OCI-LY7 (cell line): ENCODE data around the gene ASB2. TPM values are rescaled to one million over a fixed set of nuclear protein-coding genes. Genes with fewer than 3 reads are reported as not detected.

Experiments
- BruUV-seq: library from RNA; stranded (reverse); fragments of 400-500 nt; replicated peaks from 2 replicates; lab custom pipeline; 2021; lab: Mats Ljungman, UMichigan
- CTCF ChIA-PET: fragments of 300-600 bp; sonication (Branson Sonifier 250); formaldehyde crosslinking; loops from one replicate; lab custom pipeline; 2022; ENCODE audit warnings: antibody characterized with exemption; ENCODE audit not compliant: unreplicated experiment; lab: Charles Lee
- POLR2A ChIA-PET: fragments of 300-600 bp; sonication (Branson Sonifier 250); formaldehyde crosslinking; loops from one replicate; lab custom pipeline; 2022; ENCODE audit warnings: antibody characterized with exemption; lab: Charles Lee
- DNase-seq: peaks from one replicate; pipeline ENCODE4 v3.0.0-alpha.2; 2015; ENCODE audit warnings: low spot score
- H2AFZ ChIP-seq: fragments of 200-600 bp; sonication (generic), shearing (Covaris generic); 2 replicates; pipeline ENCODE4 v1.6.1; 2014; ENCODE audit warnings: mild to moderate bottlenecking, antibody characterized with exemption, low read length, moderate library complexity
- H3K27ac ChIP-seq: fragments of 200-600 bp; sonication (generic); 2 replicates; pipeline ENCODE4 v1.5.1; 2014; ENCODE audit warnings: mixed run types, low read depth, mild to moderate bottlenecking, moderate library complexity, low read length, inconsistent platforms; ENCODE audit not compliant: poor library complexity, severe bottlenecking
- H3K36me3 ChIP-seq: fragments of 200-600 bp; sonication (generic); 2 replicates; pipeline ENCODE4 v1.6.1; 2014; ENCODE audit warnings: mild to moderate bottlenecking, antibody characterized with exemption, low read length, moderate library complexity, mixed read lengths; ENCODE audit not compliant: insufficient read depth
- H3K4me1 ChIP-seq: fragments of 200-600 bp; sonication (generic); 2 replicates; pipeline ENCODE4 v1.5.1; 2014; ENCODE audit warnings: mild to moderate bottlenecking, low read length; ENCODE audit not compliant: insufficient read depth, poor library complexity, severe bottlenecking
- H3K4me2 ChIP-seq: fragments of 200-600 bp; sonication (generic); 2 replicates; pipeline ENCODE4 v1.6.1; 2014; ENCODE audit warnings: mild to moderate bottlenecking, low read length
- H3K4me3 ChIP-seq: fragments of 200-600 bp; sonication (generic); 2 replicates; pipeline ENCODE4 v1.5.1; 2014; ENCODE audit warnings: mild to moderate bottlenecking, low read depth, low read length; ENCODE audit not compliant: poor library complexity, severe bottlenecking
- H3K79me2 ChIP-seq: fragments of 200-600 bp; sonication (generic); 2 replicates; pipeline ENCODE4 v1.6.1; 2016; ENCODE audit warnings: low read depth, mild to moderate bottlenecking, low read length, moderate library complexity, mixed read lengths; ENCODE audit not compliant: insufficient read depth
- H3K9me2 ChIP-seq: fragments of 200-600 bp; sonication (generic); 2 replicates; pipeline ENCODE4 v1.6.1; 2016; ENCODE audit warnings: mild to moderate bottlenecking, low read length, mixed read lengths; ENCODE audit not compliant: insufficient read depth
- H3K9me3 ChIP-seq: fragments of 200-600 bp; sonication (generic); 2 replicates; pipeline ENCODE4 v1.6.1; 2014; ENCODE audit warnings: mild to moderate bottlenecking, mixed run types, low read length, mixed read lengths
- H4K20me1 ChIP-seq: fragments of 200-600 bp; sonication (generic); 2 replicates; pipeline ENCODE4 v1.6.1; 2014; ENCODE audit warnings: mild to moderate bottlenecking, antibody characterized with exemption, low read length, moderate library complexity, mixed read lengths; ENCODE audit not compliant: insufficient read depth
- EZH2phosphoT487 ChIP-seq: fragments of 200-600 bp; sonication (generic); IDR thresholded peaks from 2 replicates; pipeline ENCODE4 v1.6.1; 2018; ENCODE audit warnings: low read depth, borderline replicate concordance, mild to moderate bottlenecking, mixed run types, antibody characterized with exemption, low read length, moderate library complexity, mixed read lengths
- intact Hi-C: fragments of 100-400 bp; cut with micrococcal nuclease; formaldehyde crosslinking; loops from one replicate; pipeline ENCODE4 v1.10.0; 2022; ENCODE audit not compliant: unreplicated experiment
- total RNA-seq, 2 experiments: library from RNA; depleted of rRNA in 1 of 2; stranded (reverse); fragments of >200 nt in 1 of 2; shearing (Covaris generic) in 1 of 2; gene quantifications; 2 replicates each; pipeline ENCODE4 v1.2.3, GENCODE V29; 2014 to 2022
- TF ChIP-seq, protein P1 (sequence below): fragments of 200-600 bp; sonication (generic); conservative IDR thresholded peaks from 2 replicates; pipeline ENCODE4 v1.5.1; 2014; ENCODE audit warnings: mild to moderate bottlenecking, antibody characterized with exemption, low read length, moderate library complexity, mixed read lengths

Gene ASB2
- total RNA-seq, 2 experiments from 2014 or later: 21.7 to 23.6 TPM

DNA sequence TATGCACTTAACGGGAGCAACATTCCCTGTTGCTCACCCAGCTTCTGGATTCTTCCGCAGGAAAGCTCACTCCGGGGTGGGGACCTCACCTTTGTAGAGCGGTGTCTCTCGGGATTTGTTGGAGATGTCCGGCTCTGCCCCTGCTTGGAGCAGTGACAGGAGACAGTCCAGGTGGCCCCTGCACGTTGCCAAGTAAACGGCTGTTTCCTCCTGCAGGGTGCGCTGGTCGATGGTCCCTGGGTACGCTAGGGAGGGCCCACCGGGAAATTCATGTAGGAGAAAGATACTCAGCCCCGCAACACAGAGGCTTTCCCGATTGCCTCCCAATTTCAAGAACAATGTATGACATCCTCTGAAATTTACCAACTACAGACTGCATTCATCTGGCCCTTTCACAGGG lies 23.1 kb downstream of the ASB2 start:
- Histone ChIP-seq H3K36me3 (peaks cover 8% of the 10 kb centered on the region; the same call in 1 of the 2 replicates), H3K9me3 (no peaks in the 10 kb centered on the region), H3K27ac (peak overlapping the region; percentile 92), H3K4me2 (peak overlapping the region; percentile 95), H3K4me3 (peak overlapping the region; percentile 67), H3K79me2 (no peaks in the 10 kb centered on the region; the same call in 1 of the 2 replicates), H2AFZ (peak overlapping the region; percentile 49; the same call in 1 of the 2 replicates), H3K4me1 (peaks cover 59% of the 10 kb centered on the region), H4K20me1 (no peaks in the 10 kb centered on the region), H3K9me2 (no peaks in the 10 kb centered on the region)
- CTCF ChIA-PET: interaction anchor here (1.0 to 1.4 kb wide), 6 partner anchors 9 to 46 kb away, joined by 3 to 7 read pairs (median 3); no protein-coding TSS in a partner anchor
- intact Hi-C loops: loop anchor here (10.0 kb wide), 2 partner anchors 1202 to 1712 kb away; partner anchors contain the start of gene DICER1
- DNase-seq: peak; percentile 49
- no TSS peak for BruUV-seq
- TF ChIP-seq, protein P1, sequence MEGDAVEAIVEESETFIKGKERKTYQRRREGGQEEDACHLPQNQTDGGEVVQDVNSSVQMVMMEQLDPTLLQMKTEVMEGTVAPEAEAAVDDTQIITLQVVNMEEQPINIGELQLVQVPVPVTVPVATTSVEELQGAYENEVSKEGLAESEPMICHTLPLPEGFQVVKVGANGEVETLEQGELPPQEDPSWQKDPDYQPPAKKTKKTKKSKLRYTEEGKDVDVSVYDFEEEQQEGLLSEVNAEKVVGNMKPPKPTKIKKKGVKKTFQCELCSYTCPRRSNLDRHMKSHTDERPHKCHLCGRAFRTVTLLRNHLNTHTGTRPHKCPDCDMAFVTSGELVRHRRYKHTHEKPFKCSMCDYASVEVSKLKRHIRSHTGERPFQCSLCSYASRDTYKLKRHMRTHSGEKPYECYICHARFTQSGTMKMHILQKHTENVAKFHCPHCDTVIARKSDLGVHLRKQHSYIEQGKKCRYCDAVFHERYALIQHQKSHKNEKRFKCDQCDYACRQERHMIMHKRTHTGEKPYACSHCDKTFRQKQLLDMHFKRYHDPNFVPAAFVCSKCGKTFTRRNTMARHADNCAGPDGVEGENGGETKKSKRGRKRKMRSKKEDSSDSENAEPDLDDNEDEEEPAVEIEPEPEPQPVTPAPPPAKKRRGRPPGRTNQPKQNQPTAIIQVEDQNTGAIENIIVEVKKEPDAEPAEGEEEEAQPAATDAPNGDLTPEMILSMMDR: peak; percentile 73
- no peak for TF ChIP-seq EZH2phosphoT487
- POLR2A ChIA-PET: interaction anchor here (0.8 to 1.3 kb wide), 4 partner anchors 9 to 18 kb away, joined by 3 to 5 read pairs (median 4); no protein-coding TSS in a partner anchor

DNA sequence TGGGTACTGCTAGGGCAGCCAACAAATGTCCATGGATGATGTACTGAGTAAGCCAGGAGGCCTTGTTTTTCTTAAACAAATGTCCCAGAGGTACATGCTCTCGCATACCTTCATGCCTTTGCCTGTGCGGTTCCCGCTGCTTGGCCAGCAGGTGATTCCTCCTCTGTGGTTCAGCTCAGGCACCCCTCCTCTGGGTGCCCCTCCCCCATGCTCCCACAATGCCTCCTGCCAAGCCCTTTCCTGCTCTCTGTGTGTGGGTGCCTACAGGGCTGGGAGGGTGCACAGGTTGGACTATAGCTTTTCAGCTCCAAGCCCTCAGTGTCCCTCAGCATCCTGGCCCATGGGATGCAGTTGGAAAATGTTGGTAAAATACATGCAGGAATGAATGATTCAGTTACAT lies 23.5 kb downstream of the ASB2 start:
- no peaks in the 10 kb centered on the region for H4K20me1 ChIP-seq
- POLR2A ChIA-PET: interaction anchor here (0.8 to 1.3 kb wide), 4 partner anchors 10 to 18 kb away, joined by 3 to 5 read pairs (median 4); no protein-coding TSS in a partner anchor

More for the DNA sequence above, 23.5 kb downstream of the ASB2 start:
- intact Hi-C loops: loop anchor here (10.0 kb wide), 2 partner anchors 1202 to 1712 kb away; partner anchors contain the start of gene DICER1
- no peak for TF ChIP-seq EZH2phosphoT487
- TF ChIP-seq, protein P1: no peak
- no peaks in the 10 kb centered on the region for H3K9me2 ChIP-seq
- CTCF ChIA-PET: interaction anchor here (0.9 to 1.4 kb wide), 7 partner anchors 10 to 47 kb away, joined by 3 to 7 read pairs (median 3); no protein-coding TSS in a partner anchor
- H3K27ac ChIP-seq: no peak overlapping the region
- DNase-seq: no peak
- H3K4me1 ChIP-seq: peaks cover 54% of the 10 kb centered on the region
- H3K4me3 ChIP-seq: peak overlapping the region; percentile 67
- BruUV-seq: no TSS peak
- no peaks in the 10 kb centered on the region for H3K9me3 ChIP-seq
- H2AFZ ChIP-seq: no peak overlapping the region
- H3K79me2 ChIP-seq: no peaks in the 10 kb centered on the region; the same call in 1 of the 2 replicates
- H3K36me3 ChIP-seq: peaks cover 8% of the 10 kb centered on the region; the same call in 1 of the 2 replicates
- peak overlapping the region; percentile 95 for H3K4me2 ChIP-seq
